IMR-90 (cell line): Measurements from ENCODE around the gene PMM2. TPM values are rescaled to one million over a fixed set of nuclear protein-coding genes. Genes with fewer than 3 reads are reported as not detected.
A peak's percentile ranks its signal among the peaks of the same experiment; 100 is the strongest.

ENCODE experiments used
- ATAC-seq: fragments of 200-7000 bp; cut with Tn5 transposase; 2 replicates; pipeline ENCODE4 v1.9.1; 2020; ENCODE audit warnings: low read depth, mild to moderate bottlenecking, moderate library complexity
- BruUV-seq: library from RNA; stranded (reverse); fragments of 400-500 nt; replicated peaks from 2 replicates; lab custom pipeline; 2021; lab: Mats Ljungman, UMichigan
- CTCF ChIA-PET: fragments of 300-600 bp; formaldehyde crosslinking; extraction: SDS; loops from one replicate; lab custom pipeline; 2021; ENCODE audit warnings: antibody characterized with exemption; lab: Yijun Ruan, JAX
- POLR2A ChIA-PET: fragments of 300-600 bp; sonication (Branson Sonifier 250); formaldehyde crosslinking; loops from one replicate; lab custom pipeline; 2022; ENCODE audit warnings: antibody characterized with exemption; ENCODE audit not compliant: unreplicated experiment; lab: Charles Lee
- DNase-seq: peaks from one replicate; pipeline ENCODE4 v3.0.0; 2013
- H2AFZ ChIP-seq: replicated peaks from 2 replicates; pipeline ENCODE3; 2013; ENCODE audit warnings: low read length, mild to moderate bottlenecking; ENCODE audit not compliant: poor library complexity
- H2AK5ac ChIP-seq: 2 replicates; pipeline ENCODE4 v1.6.1; 2013; ENCODE audit warnings: low read depth, low read length, inconsistent platforms
- H2AK9ac ChIP-seq: replicated peaks from 2 replicates; pipeline ENCODE3; 2013; ENCODE audit warnings: mild to moderate bottlenecking, low read depth, low read length, moderate library complexity; ENCODE audit not compliant: poor library complexity
- H2BK120ac ChIP-seq: 2 replicates; pipeline ENCODE4 v1.6.1; 2013; ENCODE audit warnings: low read depth, low read length, inconsistent platforms
- H2BK15ac ChIP-seq: 3 replicates; pipeline ENCODE4 v1.6.1; 2013; ENCODE audit warnings: low read depth, low read length, inconsistent platforms
- H2BK20ac ChIP-seq: 2 replicates; pipeline ENCODE4 v1.6.1; 2013; ENCODE audit warnings: low read depth, mild to moderate bottlenecking, inconsistent platforms, low read length, moderate library complexity
- H2BK5ac ChIP-seq: 2 replicates; pipeline ENCODE4 v1.6.1; 2013; ENCODE audit warnings: mild to moderate bottlenecking, low read depth, low read length, inconsistent platforms; ENCODE audit not compliant: poor library complexity, severe bottlenecking
- H3K14ac ChIP-seq: replicated peaks from 2 replicates; pipeline ENCODE4 v1.6.1; 2013; ENCODE audit warnings: low read depth, low read length, inconsistent platforms
- H3K18ac ChIP-seq: 2 replicates; pipeline ENCODE4 v1.6.1; 2013; ENCODE audit warnings: low read depth, low read length, control low read depth
- H3K23ac ChIP-seq: 2 replicates; pipeline ENCODE4 v1.6.1; 2013; ENCODE audit warnings: low read depth, low read length, inconsistent platforms
- H3K27ac ChIP-seq: 2 replicates; pipeline ENCODE4 v1.5.1; 2013; ENCODE audit warnings: mild to moderate bottlenecking, control low read depth, low read length; ENCODE audit not compliant: insufficient read depth
- H3K27me3 ChIP-seq: 2 replicates; pipeline ENCODE4 v1.6.1; 2013; ENCODE audit warnings: low read length; ENCODE audit not compliant: control insufficient read depth, insufficient read depth
- H3K36me3 ChIP-seq: 2 replicates; pipeline ENCODE4 v1.6.1; 2013; ENCODE audit warnings: low read length, mixed read lengths; ENCODE audit not compliant: control insufficient read depth, insufficient read depth
- H3K4ac ChIP-seq: 2 replicates; pipeline ENCODE4 v1.6.1; 2013; ENCODE audit warnings: low read depth, low read length, inconsistent platforms
- H3K4me1 ChIP-seq: 2 replicates; pipeline ENCODE4 v1.6.1; 2013; ENCODE audit warnings: low read length, mixed read lengths; ENCODE audit not compliant: control insufficient read depth, insufficient read depth
- H3K4me2 ChIP-seq: 2 replicates; pipeline ENCODE4 v1.6.1; 2013; ENCODE audit warnings: low read depth, mild to moderate bottlenecking, control low read depth, low read length, moderate library complexity
- H3K4me3 ChIP-seq: 2 replicates; pipeline ENCODE4 v1.5.1; 2013; ENCODE audit warnings: low read depth, mild to moderate bottlenecking, control low read depth, low read length, moderate library complexity; ENCODE audit not compliant: insufficient read depth
- H3K56ac ChIP-seq: 2 replicates; pipeline ENCODE4 v1.6.1; 2013; ENCODE audit warnings: low read length, inconsistent platforms; ENCODE audit not compliant: insufficient read depth; ENCODE audit errors: extremely low read depth
- H3K79me1 ChIP-seq, 2 experiments: 2 replicates each; pipeline ENCODE4 v1.6.1; 2013; ENCODE audit warnings: low read length in 2 of 2, inconsistent platforms in 1 of 2, low read depth in 1 of 2
- H3K9ac ChIP-seq: 2 replicates; pipeline ENCODE4 v1.6.1; 2013; ENCODE audit warnings: low read depth, low read length, control low read depth
- H3K9me1 ChIP-seq: 2 replicates; pipeline ENCODE4 v1.6.1; 2013; ENCODE audit warnings: low read length, inconsistent platforms; ENCODE audit not compliant: insufficient read depth
- H3K9me3 ChIP-seq: 2 replicates; pipeline ENCODE4 v1.6.1; 2013; ENCODE audit warnings: low read length; ENCODE audit not compliant: control insufficient read depth, insufficient read depth
- H4K20me1 ChIP-seq: 2 replicates; pipeline ENCODE4 v1.6.1; 2013; ENCODE audit warnings: low read length, inconsistent platforms; ENCODE audit not compliant: insufficient read depth
- H4K5ac ChIP-seq: 2 replicates; pipeline ENCODE4 v1.6.1; 2013; ENCODE audit warnings: mild to moderate bottlenecking, low read depth, low read length, control low read depth
- H4K8ac ChIP-seq, 2 experiments: 2 replicates each; pipeline ENCODE4 v1.6.1; 2013; ENCODE audit warnings: low read depth in 2 of 2, low read length in 2 of 2, control low read depth in 1 of 2, inconsistent platforms in 1 of 2
- H4K91ac ChIP-seq: 2 replicates; pipeline ENCODE4 v1.6.1; 2013; ENCODE audit warnings: low read depth, low read length, inconsistent platforms; ENCODE audit not compliant: insufficient read depth
- BHLHE40 ChIP-seq: fragments of 150-350 bp; IDR thresholded peaks from 2 replicates; pipeline ENCODE4 v1.6.1; 2016; ENCODE audit warnings: mild to moderate bottlenecking, low read depth, low read length
- CEBPB ChIP-seq: IDR thresholded peaks from 2 replicates; pipeline ENCODE4 v1.6.1; 2012; ENCODE audit warnings: low read depth, low read length, improper control_type of control experiment
- CHD1 ChIP-seq: IDR thresholded peaks from 2 replicates; pipeline ENCODE4 v1.6.1; 2012; ENCODE audit warnings: low read depth, low read length, improper control_type of control experiment
- FOS ChIP-seq: fragments of 150-350 bp; IDR thresholded peaks from 2 replicates; pipeline ENCODE4 v1.6.1; 2016; ENCODE audit warnings: low read depth, low read length
- MAFK ChIP-seq: IDR thresholded peaks from 2 replicates; pipeline ENCODE4 v1.6.1; 2012; ENCODE audit warnings: low read depth, low read length, improper control_type of control experiment
- MAZ ChIP-seq: IDR thresholded peaks from 2 replicates; pipeline ENCODE4 v1.6.1; 2012; ENCODE audit warnings: low read depth, mild to moderate bottlenecking, low read length, improper control_type of control experiment, moderate library complexity, borderline replicate concordance
- MXI1 ChIP-seq: IDR thresholded peaks from 2 replicates; pipeline ENCODE4 v1.6.1; 2012; ENCODE audit warnings: low read depth, mild to moderate bottlenecking, low read length, moderate library complexity, borderline replicate concordance
- NFE2L2 ChIP-seq: fragments of 150-350 bp; IDR thresholded peaks from 2 replicates; pipeline ENCODE4 v1.6.1; 2016; ENCODE audit warnings: low read depth, mild to moderate bottlenecking, low read length
- POLR2A ChIP-seq: IDR thresholded peaks from 2 replicates; pipeline ENCODE4 v1.6.1; 2012; ENCODE audit warnings: mild to moderate bottlenecking, low read depth, low read length
- RAD21 ChIP-seq: IDR thresholded peaks from 2 replicates; pipeline ENCODE4 v1.6.1; 2012; ENCODE audit warnings: low read length, improper control_type of control experiment
- RCOR1 ChIP-seq: IDR thresholded peaks from 2 replicates; pipeline ENCODE4 v1.6.1; 2012; ENCODE audit warnings: mild to moderate bottlenecking, low read length, improper control_type of control experiment; ENCODE audit not compliant: insufficient replicate concordance
- RFX5 ChIP-seq: IDR thresholded peaks from 2 replicates; pipeline ENCODE4 v1.8.0; 2012; ENCODE audit warnings: low read depth, mild to moderate bottlenecking, low read length, moderate library complexity
- SMC3 ChIP-seq: fragments of 150-350 bp; IDR thresholded peaks from 2 replicates; pipeline ENCODE4 v1.6.1; 2016; ENCODE audit warnings: low read depth, mild to moderate bottlenecking, antibody characterized with exemption, low read length, moderate library complexity
- USF2 ChIP-seq: fragments of 150-350 bp; IDR thresholded peaks from 2 replicates; pipeline ENCODE4 v1.6.1; 2017; ENCODE audit warnings: mild to moderate bottlenecking, antibody characterized with exemption, low read length, low read depth
- WGBS, 2 experiments: methylation state at CpG; one replicate each; pipeline versions ENCODE4 v1.1.5 to v1.1.7; 2013; ENCODE audit warnings: missing lambda C conversion rate in 2 of 2; ENCODE audit not compliant: insufficient read length in 1 of 2; ENCODE audit errors: extremely low coverage in 2 of 2; 5-methylcytosine and 5-hydroxymethylcytosine counted together
- dilution Hi-C: fragments of 300-500 bp; cut with HindIII; formaldehyde crosslinking; loops from one replicate; pipeline ENCODE4 v1.14.3; 2018; ENCODE audit warnings: low sequenced_read_pairs; ENCODE audit not compliant: unreplicated experiment
- in situ Hi-C: fragments of 300-500 bp; cut with MboI; formaldehyde crosslinking; loops from 3 replicates; pipeline ENCODE4 v1.14.3; 2019; ENCODE audit warnings: low sequenced_read_pairs, inconsistent platforms, mixed read lengths
- intact Hi-C: fragments of 100-400 bp; cut with micrococcal nuclease; formaldehyde crosslinking; loops from 2 replicates; pipeline ENCODE4 v1.10.0; 2022
- polyA plus RNA-seq, 3 experiments: library from polyadenylated mRNA; depleted of rRNA; stranded (reverse); fragments of >200 nt; gene quantifications; 2 replicates each; pipeline ENCODE4 v1.2.3, GENCODE V29; 2012; ENCODE audit warnings: low replicate concordance in 1 of 3
- total RNA-seq: library from RNA; depleted of rRNA; stranded (reverse); fragments of >200 nt; gene quantifications from 2 replicates; pipeline ENCODE4 v1.2.3, GENCODE V29; 2012
- TF ChIP-seq, protein P1 (sequence below): conservative IDR thresholded peaks from 2 replicates; pipeline ENCODE4 v1.5.1; 2012; ENCODE audit warnings: mild to moderate bottlenecking, low read depth, low read length, improper control_type of control experiment
- TF ChIP-seq, protein P2 (sequence below): fragments of 150-350 bp; IDR thresholded peaks from 2 replicates; pipeline ENCODE4 v1.6.1; 2016; ENCODE audit warnings: low read depth, mild to moderate bottlenecking, low read length, moderate library complexity, borderline replicate concordance

Gene PMM2
- total and polyA plus RNA-seq, 2 of the 4 experiments (the other 2 are of a cell fraction), result 25.8 to 38.9 TPM

DNA sequence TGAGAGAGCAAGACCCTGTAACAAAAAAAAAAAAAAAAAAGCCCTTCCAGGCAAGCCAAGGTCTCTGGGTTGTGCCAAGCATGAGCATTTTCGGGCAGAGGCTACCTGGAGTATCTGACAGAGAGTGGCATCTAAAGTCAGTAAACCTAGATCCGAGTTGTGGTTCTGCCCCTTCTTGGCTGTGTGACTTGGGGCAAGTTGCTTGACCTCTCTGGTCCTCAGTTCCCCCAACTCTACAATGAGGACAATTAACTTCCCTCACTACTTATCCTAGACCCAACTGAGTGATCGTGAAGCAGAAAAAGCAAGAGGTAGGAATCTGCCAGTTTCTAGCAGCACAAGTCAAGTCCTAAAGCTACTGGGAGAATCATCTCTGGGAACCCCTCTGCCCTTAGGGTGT is 34.6 kb upstream of the PMM2 start:
- CTCF ChIA-PET, result no interaction called here
- Histone ChIP-seq H3K36me3 (no peaks in the 10 kb centered on the region), H3K56ac (no peak overlapping the region), H3K27me3 (peaks cover 2% of the 10 kb centered on the region; the same call in 1 of the 2 replicates), H2BK15ac (no peak overlapping the region), H3K9me1 (no peaks in the 10 kb centered on the region), H3K4me3 (no peak overlapping the region), H3K4ac (no peak overlapping the region), H3K79me1 (no peaks in the 10 kb centered on the region), H2BK20ac (no peak overlapping the region), H3K9ac (no peak overlapping the region), H3K4me2 (no peak overlapping the region), H2AK5ac (no peak overlapping the region), H3K18ac (no peak overlapping the region), H2BK5ac (no peak overlapping the region), H3K27ac (no peak overlapping the region), H4K5ac (no peak overlapping the region), H3K23ac (no peak overlapping the region), H2AK9ac (peak overlapping the region; percentile 61), H3K14ac (no peak overlapping the region), H4K20me1 (no peaks in the 10 kb centered on the region), H2AFZ (no peak overlapping the region), H4K91ac (no peak overlapping the region), H2BK120ac (no peak overlapping the region), H3K9me3 (no peaks in the 10 kb centered on the region), H3K4me1 (no peaks in the 10 kb centered on the region), H4K8ac (no peak overlapping the region)
- BruUV-seq, result no TSS peak
- dilution Hi-C loops (no loop called here), intact Hi-C loops (no loop called here), in situ Hi-C loops (no loop called here)
- POLR2A ChIA-PET, result interaction anchor here (0.5 kb wide), 1 partner anchor 105 kb away, joined by 4 read pairs; no protein-coding TSS in a partner anchor
- 60% methylated on average over 1 of the region's 3 CpGs; no CpG with 5 or more reads in 1 of the 2 experiments for WGBS, 2 experiments
- DNase-seq (no peak), ATAC-seq (no peak)
- TF ChIP-seq, protein P1, sequence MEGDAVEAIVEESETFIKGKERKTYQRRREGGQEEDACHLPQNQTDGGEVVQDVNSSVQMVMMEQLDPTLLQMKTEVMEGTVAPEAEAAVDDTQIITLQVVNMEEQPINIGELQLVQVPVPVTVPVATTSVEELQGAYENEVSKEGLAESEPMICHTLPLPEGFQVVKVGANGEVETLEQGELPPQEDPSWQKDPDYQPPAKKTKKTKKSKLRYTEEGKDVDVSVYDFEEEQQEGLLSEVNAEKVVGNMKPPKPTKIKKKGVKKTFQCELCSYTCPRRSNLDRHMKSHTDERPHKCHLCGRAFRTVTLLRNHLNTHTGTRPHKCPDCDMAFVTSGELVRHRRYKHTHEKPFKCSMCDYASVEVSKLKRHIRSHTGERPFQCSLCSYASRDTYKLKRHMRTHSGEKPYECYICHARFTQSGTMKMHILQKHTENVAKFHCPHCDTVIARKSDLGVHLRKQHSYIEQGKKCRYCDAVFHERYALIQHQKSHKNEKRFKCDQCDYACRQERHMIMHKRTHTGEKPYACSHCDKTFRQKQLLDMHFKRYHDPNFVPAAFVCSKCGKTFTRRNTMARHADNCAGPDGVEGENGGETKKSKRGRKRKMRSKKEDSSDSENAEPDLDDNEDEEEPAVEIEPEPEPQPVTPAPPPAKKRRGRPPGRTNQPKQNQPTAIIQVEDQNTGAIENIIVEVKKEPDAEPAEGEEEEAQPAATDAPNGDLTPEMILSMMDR, result no peak
- TF ChIP-seq RFX5, result no peak
- TF ChIP-seq RAD21, result no peak
- TF ChIP-seq RCOR1, result no peak
- TF ChIP-seq MXI1, result no peak
- TF ChIP-seq NFE2L2, result no peak
- no peak for TF ChIP-seq CHD1
- no peak for TF ChIP-seq BHLHE40
- TF ChIP-seq FOS, result no peak
- no peak for TF ChIP-seq MAFK
- TF ChIP-seq SMC3, result no peak
- no peak for TF ChIP-seq CEBPB
- TF ChIP-seq USF2, result no peak
- TF ChIP-seq, protein P2, sequence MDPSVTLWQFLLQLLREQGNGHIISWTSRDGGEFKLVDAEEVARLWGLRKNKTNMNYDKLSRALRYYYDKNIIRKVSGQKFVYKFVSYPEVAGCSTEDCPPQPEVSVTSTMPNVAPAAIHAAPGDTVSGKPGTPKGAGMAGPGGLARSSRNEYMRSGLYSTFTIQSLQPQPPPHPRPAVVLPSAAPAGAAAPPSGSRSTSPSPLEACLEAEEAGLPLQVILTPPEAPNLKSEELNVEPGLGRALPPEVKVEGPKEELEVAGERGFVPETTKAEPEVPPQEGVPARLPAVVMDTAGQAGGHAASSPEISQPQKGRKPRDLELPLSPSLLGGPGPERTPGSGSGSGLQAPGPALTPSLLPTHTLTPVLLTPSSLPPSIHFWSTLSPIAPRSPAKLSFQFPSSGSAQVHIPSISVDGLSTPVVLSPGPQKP, result no peak
- TF ChIP-seq MAZ, result no peak
- TF ChIP-seq POLR2A, result no peak
